Measurements from ENCODE around the gene SHMT2. TPM values are rescaled to one million over a fixed set of nuclear protein-coding genes. Genes with fewer than 3 reads are reported as not detected.

The SHMT2 gene
- total RNA-seq, 1 donor from 2014 or later, result 413 TPM

- no peak for TF ChIP-seq CTCF (IDR thresholded peaks at IDR 0.05; ENCODE audit: insufficient read depth, low read length, severe bottlenecking)
- DNase-seq (ENCODE audit: low read depth) (no peak), FAIRE-seq (no peak)
- no peak overlapping the region for H3K4me3 ChIP-seq (ENCODE audit: low read depth, low read length)
- H3K27me3 ChIP-seq (ENCODE audit: control insufficient read depth, insufficient read depth, low read length), result no peaks in the 10 kb centered on the region
- H3K36me3 ChIP-seq (ENCODE audit: control insufficient read depth, insufficient read depth, low read length), result peaks cover 67% of the 10 kb centered on the region
These were observed 39.5 kb upstream of the SHMT2 start for GRCh38 chr12:57190037-57190436.

- no peaks in the 10 kb centered on the region for H3K27me3 ChIP-seq (ENCODE audit: control insufficient read depth, insufficient read depth, low read length)
- DNase-seq (ENCODE audit: low read depth), result no peak
- H3K4me3 ChIP-seq (ENCODE audit: low read depth, low read length), result no peak overlapping the region
- peaks cover 67% of the 10 kb centered on the region for H3K36me3 ChIP-seq (ENCODE audit: control insufficient read depth, insufficient read depth, low read length)
- TF ChIP-seq CTCF (IDR thresholded peaks at IDR 0.05; ENCODE audit: insufficient read depth, low read length, severe bottlenecking), result no peak
- no peak for FAIRE-seq
These were observed 38.7 kb upstream of the SHMT2 start for GRCh38 chr12:57190821-57191220.

- TF ChIP-seq CTCF (IDR thresholded peaks at IDR 0.05; ENCODE audit: insufficient read depth, low read length, severe bottlenecking), result no peak
These were observed 38.1 kb upstream of the SHMT2 start for GRCh38 chr12:57191410-57191809.

GRCh38 chr12:57192920-57193319 lies 36.6 kb upstream of the SHMT2 start:
- FAIRE-seq (no peak), DNase-seq (ENCODE audit: low read depth) (no peak)
- TF ChIP-seq CTCF (IDR thresholded peaks at IDR 0.05; ENCODE audit: insufficient read depth, low read length, severe bottlenecking), result no peak
- peaks cover 69% of the 10 kb centered on the region for H3K36me3 ChIP-seq (ENCODE audit: control insufficient read depth, insufficient read depth, low read length)
- H3K27me3 ChIP-seq (ENCODE audit: control insufficient read depth, insufficient read depth, low read length), result no peaks in the 10 kb centered on the region
- H3K4me3 ChIP-seq (ENCODE audit: low read depth, low read length), result no peak overlapping the region

More at GRCh38 chr12:57191410-57191809, 38.1 kb upstream of the SHMT2 start:
- no peak for DNase-seq (ENCODE audit: low read depth)
- Histone ChIP-seq H3K27me3 (ENCODE audit: control insufficient read depth, insufficient read depth, low read length) (no peaks in the 10 kb centered on the region), H3K36me3 (ENCODE audit: control insufficient read depth, insufficient read depth, low read length) (peaks cover 69% of the 10 kb centered on the region), H3K4me3 (ENCODE audit: low read depth, low read length) (no peak overlapping the region)
- no peak for FAIRE-seq

- H3K36me3 ChIP-seq (ENCODE audit: control insufficient read depth, insufficient read depth, low read length), result peaks cover 69% of the 10 kb centered on the region
These were observed 35.7 kb upstream of the SHMT2 start for GRCh38 chr12:57193706-57194245.

More at GRCh38 chr12:57193706-57194245, 35.7 kb upstream of the SHMT2 start:
- Histone ChIP-seq H3K4me3 (ENCODE audit: low read depth, low read length) (no peak overlapping the region), H3K27me3 (ENCODE audit: control insufficient read depth, insufficient read depth, low read length) (no peaks in the 10 kb centered on the region)
- DNase-seq (ENCODE audit: low read depth), result no peak
- FAIRE-seq, result no peak
- TF ChIP-seq CTCF (IDR thresholded peaks at IDR 0.05; ENCODE audit: insufficient read depth, low read length, severe bottlenecking), result no peak

Data from bronchial epithelial cell (primary cell).